K562 (cell line): ENCODE data around the gene KPTN. TPM values are rescaled to one million over a fixed set of nuclear protein-coding genes. Genes with fewer than 3 reads are reported as not detected.
A peak's percentile ranks its signal among the peaks of the same experiment; 100 is the strongest.

Source experiments
- ATAC-seq: fragments of 200-7000 bp; cut with Tn5 transposase; 3 replicates; pipeline ENCODE4 v1.9.1; 2020; ENCODE audit warnings: moderate library complexity
- BruUV-seq: library from RNA; stranded (reverse); fragments of 400-500 nt; replicated peaks from 2 replicates; lab custom pipeline; 2021; lab: Mats Ljungman, UMichigan
- CTCF ChIA-PET: fragments of 300-600 bp; formaldehyde crosslinking; extraction: SDS; loops from one replicate; lab custom pipeline; 2021; ENCODE audit warnings: low intra/inter-chr PET ratio; lab: Yijun Ruan, JAX
- POLR2A ChIA-PET: fragments of 300-600, 350-650 bp; sonication (Branson Sonifier 250); formaldehyde crosslinking; extraction: SDS; loops from one replicate; lab custom pipeline; 2021; ENCODE audit warnings: antibody characterized with exemption, inconsistent platforms; lab: Yijun Ruan, JAX
- DNase-seq, 4 experiments: peaks; one replicate each; pipeline versions ENCODE4 v3.0.0 to v3.0.0-alpha.2; 2011 to 2018; ENCODE audit warnings: low spot score in 3 of 4, mixed read lengths in 3 of 4; ENCODE audit errors: extremely low read depth in 1 of 4
- FAIRE-seq: peaks from 2 replicates; lab custom pipeline; 2011; peaks lifted over from hg19 to GRCh38; lab: Jason Lieb, UNC
- H2AFZ ChIP-seq: 2 replicates; pipeline ENCODE4 v1.6.0; 2011; ENCODE audit warnings: low read depth, low read length, control low read depth, inconsistent platforms
- H3K27ac ChIP-seq: fragments of 200-600 bp; 3 replicates; pipeline ENCODE4 v1.8.0; 2011; ENCODE audit warnings: low read depth, mild to moderate bottlenecking, control low read depth, inconsistent platforms, low read length, moderate library complexity, mixed read lengths; ENCODE audit errors: extremely low read depth
- H3K27me3 ChIP-seq, 2 experiments: fragments of 300-600 bp in 1 of 2; 2 replicates in 1 of 2; 3 replicates in 1 of 2; pipeline versions ENCODE4 v1.6.0 to v1.8.0; 2011; ENCODE audit warnings: inconsistent platforms in 2 of 2, low read length in 2 of 2, mild to moderate bottlenecking in 1 of 2, mixed read lengths in 1 of 2, moderate library complexity in 1 of 2; ENCODE audit not compliant: control insufficient read depth in 2 of 2, insufficient read depth in 2 of 2
- H3K36me3 ChIP-seq: fragments of 300-600 bp; 3 replicates; pipeline ENCODE4 v1.8.0; 2011; ENCODE audit warnings: mild to moderate bottlenecking, low read length, inconsistent platforms; ENCODE audit not compliant: control insufficient read depth, insufficient read depth
- H3K4me1 ChIP-seq, 2 experiments: fragments of 200-600 bp in 1 of 2; replicated peaks in 1 of 2; 2 replicates in 1 of 2; 3 replicates in 1 of 2; pipeline versions ENCODE4 v1.5.1 to v1.8.0; 2011; ENCODE audit warnings: inconsistent platforms in 2 of 2, low read length in 2 of 2, mild to moderate bottlenecking in 1 of 2, mixed read lengths in 1 of 2, moderate library complexity in 1 of 2; ENCODE audit not compliant: control insufficient read depth in 2 of 2, insufficient read depth in 2 of 2
- H3K4me2 ChIP-seq: 2 replicates; pipeline ENCODE4 v1.6.1; 2011; ENCODE audit warnings: low read length, control low read depth, inconsistent platforms, mixed read lengths; ENCODE audit not compliant: insufficient read depth
- H3K4me3 ChIP-seq: fragments of 200-600 bp; sonication (generic), shearing (Covaris generic); 2 replicates; pipeline ENCODE4 v1.5.1; 2016; ENCODE audit warnings: control low read depth, inconsistent platforms
- H3K79me2 ChIP-seq: fragments of 200-600 bp; 3 replicates; pipeline ENCODE4 v1.8.0; 2011; ENCODE audit warnings: low read length, inconsistent platforms; ENCODE audit not compliant: control insufficient read depth, insufficient read depth
- H3K9ac ChIP-seq, 2 experiments: 2 replicates each; pipeline versions ENCODE4 v1.6.0 to v1.6.1; 2011; ENCODE audit warnings: low read depth in 2 of 2, low read length in 2 of 2, control low read depth in 1 of 2, inconsistent platforms in 1 of 2, mild to moderate bottlenecking in 1 of 2, mixed read lengths in 1 of 2; ENCODE audit not compliant: insufficient read depth in 1 of 2
- H3K9me1 ChIP-seq: one replicate; pipeline ENCODE4 v1.6.0; 2011; ENCODE audit warnings: inconsistent platforms, mild to moderate bottlenecking, low read length, moderate library complexity; ENCODE audit not compliant: control insufficient read depth, insufficient read depth
- H3K9me3 ChIP-seq: replicated peaks from 2 replicates; pipeline ENCODE4 v1.5.1; 2011; ENCODE audit warnings: low read depth, low read length, inconsistent platforms; ENCODE audit not compliant: control insufficient read depth, insufficient read depth
- H4K20me1 ChIP-seq: replicated peaks from 2 replicates; pipeline ENCODE4 v1.6.1; 2011; ENCODE audit warnings: low read length, inconsistent platforms, mixed read lengths; ENCODE audit not compliant: control insufficient read depth, insufficient read depth
- GATAD2B ChIP-seq: fragments of 450-650 bp; IDR thresholded peaks from 2 replicates; pipeline ENCODE4 v1.6.1; 2017; ENCODE audit warnings: mild to moderate bottlenecking, borderline replicate concordance
- HNRNPL ChIP-seq: fragments of 200-400 bp; formaldehyde crosslinking; IDR thresholded peaks from 2 replicates; pipeline ENCODE4 v1.6.1; 2017; ENCODE audit warnings: low read depth, mild to moderate bottlenecking, low read length
- LCOR ChIP-seq: sonication (generic); formaldehyde crosslinking; IDR thresholded peaks from 2 replicates; pipeline ENCODE4 v1.8.0; 2022; ENCODE audit warnings: mild to moderate bottlenecking, missing genetic modification reagents
- MBD2 ChIP-seq: sonication (generic); IDR thresholded peaks from 2 replicates; pipeline ENCODE4 v1.6.1; 2016; ENCODE audit warnings: low read depth, borderline replicate concordance
- MYBL2 ChIP-seq, 2 experiments: fragments of 450-650 bp in 1 of 2; sonication (generic) in 1 of 2; formaldehyde crosslinking in 1 of 2; IDR thresholded peaks; 2 replicates each; pipeline versions ENCODE4 v1.6.1 to v1.8.1; 2017 to 2022; ENCODE audit warnings: borderline replicate concordance in 1 of 2, inconsistent platforms in 1 of 2, low read depth in 1 of 2, mild to moderate bottlenecking in 1 of 2, missing genetic modification reagents in 1 of 2, moderate library complexity in 1 of 2
- PHB ChIP-seq: fragments of 250-450 bp; sonication (Bioruptor Pico); IDR thresholded peaks from 2 replicates; pipeline ENCODE4 v1.5.0; 2021
- POLR2G ChIP-seq: fragments of 200-400 bp; formaldehyde crosslinking; IDR thresholded peaks from 2 replicates; pipeline ENCODE4 v1.6.1; 2017; ENCODE audit warnings: low read depth, mild to moderate bottlenecking, antibody characterized with exemption, low read length, moderate library complexity
- PRMT5 ChIP-seq: sonication (generic); formaldehyde crosslinking; IDR thresholded peaks from 2 replicates; pipeline ENCODE4 v1.5.0; 2020; ENCODE audit warnings: missing genetic modification reagents
- RBM22 ChIP-seq: fragments of 200-400 bp; formaldehyde crosslinking; IDR thresholded peaks from 2 replicates; pipeline ENCODE4 v1.6.1; 2018; ENCODE audit warnings: low read length, low read depth; ENCODE audit not compliant: poor library complexity, severe bottlenecking
- RBM39 ChIP-seq: fragments of 200-400 bp; formaldehyde crosslinking; optimal IDR thresholded peaks from 2 replicates; pipeline ENCODE3; 2018; ENCODE audit warnings: low read depth, low read length
- SMARCB1 ChIP-seq: IDR thresholded peaks from 2 replicates; pipeline ENCODE4 v1.6.1; 2011; ENCODE audit warnings: improper control_type of control experiment, low read depth; ENCODE audit not compliant: insufficient read length
- TAF7 ChIP-seq: fragments of 450-650 bp; IDR thresholded peaks from 2 replicates; pipeline ENCODE4 v1.6.1; 2016; ENCODE audit warnings: missing genetic modification characterization, missing compliant biosample characterization
- ZNF143 ChIP-seq: sonication (generic); formaldehyde crosslinking; IDR thresholded peaks from 2 replicates; pipeline ENCODE4 v1.9.0; 2022; ENCODE audit warnings: mild to moderate bottlenecking, missing genetic modification reagents
- WGBS: fragments of 100-300 bp; shearing (Covaris generic); methylation state at CpG from one replicate; pipeline ENCODE4 v1.1.6; 2016; ENCODE audit warnings: low coverage, mixed read lengths; ENCODE audit not compliant: insufficient coverage; ENCODE audit errors: missing lambda C conversion rate; 5-methylcytosine and 5-hydroxymethylcytosine counted together
- in situ Hi-C: fragments of 300-500 bp; cut with MboI; formaldehyde crosslinking; loops from 4 replicates; pipeline ENCODE4 v1.15.0; 2018; ENCODE audit warnings: inconsistent platforms, mixed read lengths
- intact Hi-C: fragments of 100-400 bp; cut with micrococcal nuclease; formaldehyde crosslinking; loops from 2 replicates; pipeline ENCODE4 v1.14.2; 2022
- polyA plus RNA-seq, 8 experiments: library from polyadenylated mRNA; depleted of rRNA in 4 of 8; stranded (reverse) in 5 of 8; unstranded in 3 of 8; fragments of >200 nt; fragmentation: Nextera tagmentation in 2 of 8; fragmentation: Illumina TruSeq in 1 of 8; extraction: Ambion mirVana in 2 of 8; extraction: Trizol in 1 of 8; gene quantifications; 2 replicates each; pipeline versions ENCODE4 v1.2.1 to v1.2.3, GENCODE V29; 2011 to 2014; ENCODE audit warnings: inconsistent platforms in 1 of 8, missing spikeins in 1 of 8
- total RNA-seq, 7 experiments: library from RNA; depleted of rRNA in 6 of 7; stranded (reverse); fragments of >200 nt in 6 of 7; fragmentation: Illumina TruSeq in 2 of 7; extraction: Trizol in 2 of 7; gene quantifications; 2 replicates each; pipeline versions ENCODE4 v1.2.1 to v1.2.3, GENCODE V29; 2011 to 2021; ENCODE audit warnings: low replicate concordance in 1 of 7
- TF ChIP-seq, protein P1 (sequence below): fragments of 250-450 bp; sonication (Bioruptor Pico); IDR thresholded peaks from 2 replicates; pipeline ENCODE4 v1.4.0; 2020; ENCODE audit warnings: mild to moderate bottlenecking, moderate library complexity, borderline replicate concordance
- TF ChIP-seq, protein P2 (sequence below): sonication (generic); formaldehyde crosslinking; IDR thresholded peaks from 2 replicates; pipeline ENCODE4 v1.8.0; 2023; ENCODE audit warnings: mild to moderate bottlenecking, missing genetic modification reagents
- TF ChIP-seq, protein P3 (sequence below): sonication (generic); formaldehyde crosslinking; IDR thresholded peaks from 2 replicates; pipeline ENCODE4 v1.9.0; 2022; ENCODE audit warnings: mild to moderate bottlenecking, missing genetic modification reagents

Gene KPTN
- total and polyA plus RNA-seq, 9 of the 15 experiments (the other 6 are each of a cell fraction or from before 2014, with no cell fraction given): 0.56 to 18.2 (median 8.5) TPM

DNA sequence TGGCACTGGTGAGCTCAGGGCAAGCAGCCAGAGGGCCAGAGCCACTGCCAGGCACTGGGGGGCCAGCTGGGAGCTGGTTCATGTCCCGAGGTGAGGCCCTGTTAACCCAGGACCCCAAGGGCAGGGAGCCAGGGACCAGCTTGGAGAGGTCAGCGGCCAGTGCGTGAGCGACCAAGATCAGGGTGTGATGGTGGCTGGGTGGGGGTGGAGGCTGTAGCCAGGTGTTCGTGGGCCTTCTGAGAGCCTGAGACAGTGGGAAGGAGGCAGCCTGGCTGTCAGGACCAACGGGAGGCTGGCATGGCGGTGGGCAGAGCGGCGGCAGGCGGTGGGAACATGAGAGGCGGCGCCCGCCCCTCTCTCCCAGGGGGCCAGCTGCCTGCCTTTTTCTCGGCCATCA is 8.1 kb upstream of the KPTN start:
- Histone ChIP-seq H3K36me3 (peaks cover 73% of the 10 kb centered on the region), H3K27ac (no peak overlapping the region), H3K9ac (no peak overlapping the region; a peak in 2 of 4 replicates), H3K9me3 (no peaks in the 10 kb centered on the region), H3K27me3 (no peaks in the 10 kb centered on the region), H3K4me2 (no peak overlapping the region), H3K4me1 (peaks cover 15 to 78% of the 10 kb centered on the region in 2 experiments; a peak in 4 of 5 replicates), H2AFZ (no peak overlapping the region), H3K9me1 (no peaks in the 10 kb centered on the region), H3K79me2 (peaks cover 2% of the 10 kb centered on the region; the same call in 1 of the 3 replicates), H4K20me1 (0 out of 2 replicates have a peak, but pooled peaks cover 1% of the 10 kb centered on the region), H3K4me3 (no peak overlapping the region)
- no peak for FAIRE-seq
- no peak for DNase-seq
- no TSS peak for BruUV-seq
- in situ Hi-C loops: no loop called here
- ChIA-PET CTCF (no interaction called here), POLR2A (interaction anchor here (0.7 to 1.5 kb wide), 4 partner anchors 8 to 16 kb away, joined by 3 to 5 read pairs (median 4); partner anchors contain the start of gene KPTN)
- intact Hi-C loops: no loop called here
- 89% methylated on average over 5 of the region's 14 CpGs for WGBS
- no peak for ATAC-seq
- no peak for TF ChIP-seq RBM39
- TF ChIP-seq, protein P1, sequence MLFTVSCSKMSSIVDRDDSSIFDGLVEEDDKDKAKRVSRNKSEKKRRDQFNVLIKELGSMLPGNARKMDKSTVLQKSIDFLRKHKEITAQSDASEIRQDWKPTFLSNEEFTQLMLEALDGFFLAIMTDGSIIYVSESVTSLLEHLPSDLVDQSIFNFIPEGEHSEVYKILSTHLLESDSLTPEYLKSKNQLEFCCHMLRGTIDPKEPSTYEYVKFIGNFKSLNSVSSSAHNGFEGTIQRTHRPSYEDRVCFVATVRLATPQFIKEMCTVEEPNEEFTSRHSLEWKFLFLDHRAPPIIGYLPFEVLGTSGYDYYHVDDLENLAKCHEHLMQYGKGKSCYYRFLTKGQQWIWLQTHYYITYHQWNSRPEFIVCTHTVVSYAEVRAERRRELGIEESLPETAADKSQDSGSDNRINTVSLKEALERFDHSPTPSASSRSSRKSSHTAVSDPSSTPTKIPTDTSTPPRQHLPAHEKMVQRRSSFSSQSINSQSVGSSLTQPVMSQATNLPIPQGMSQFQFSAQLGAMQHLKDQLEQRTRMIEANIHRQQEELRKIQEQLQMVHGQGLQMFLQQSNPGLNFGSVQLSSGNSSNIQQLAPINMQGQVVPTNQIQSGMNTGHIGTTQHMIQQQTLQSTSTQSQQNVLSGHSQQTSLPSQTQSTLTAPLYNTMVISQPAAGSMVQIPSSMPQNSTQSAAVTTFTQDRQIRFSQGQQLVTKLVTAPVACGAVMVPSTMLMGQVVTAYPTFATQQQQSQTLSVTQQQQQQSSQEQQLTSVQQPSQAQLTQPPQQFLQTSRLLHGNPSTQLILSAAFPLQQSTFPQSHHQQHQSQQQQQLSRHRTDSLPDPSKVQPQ (CRISPR knock-in tag): no peak
- TF ChIP-seq PRMT5 (CRISPR knock-in tag): no peak
- no peak for TF ChIP-seq TAF7 (tag)
- TF ChIP-seq ZNF143: no peak
- TF ChIP-seq PHB (CRISPR knock-in tag): no peak
- TF ChIP-seq MBD2: no peak
- TF ChIP-seq SMARCB1: no peak
- TF ChIP-seq, protein P2, sequence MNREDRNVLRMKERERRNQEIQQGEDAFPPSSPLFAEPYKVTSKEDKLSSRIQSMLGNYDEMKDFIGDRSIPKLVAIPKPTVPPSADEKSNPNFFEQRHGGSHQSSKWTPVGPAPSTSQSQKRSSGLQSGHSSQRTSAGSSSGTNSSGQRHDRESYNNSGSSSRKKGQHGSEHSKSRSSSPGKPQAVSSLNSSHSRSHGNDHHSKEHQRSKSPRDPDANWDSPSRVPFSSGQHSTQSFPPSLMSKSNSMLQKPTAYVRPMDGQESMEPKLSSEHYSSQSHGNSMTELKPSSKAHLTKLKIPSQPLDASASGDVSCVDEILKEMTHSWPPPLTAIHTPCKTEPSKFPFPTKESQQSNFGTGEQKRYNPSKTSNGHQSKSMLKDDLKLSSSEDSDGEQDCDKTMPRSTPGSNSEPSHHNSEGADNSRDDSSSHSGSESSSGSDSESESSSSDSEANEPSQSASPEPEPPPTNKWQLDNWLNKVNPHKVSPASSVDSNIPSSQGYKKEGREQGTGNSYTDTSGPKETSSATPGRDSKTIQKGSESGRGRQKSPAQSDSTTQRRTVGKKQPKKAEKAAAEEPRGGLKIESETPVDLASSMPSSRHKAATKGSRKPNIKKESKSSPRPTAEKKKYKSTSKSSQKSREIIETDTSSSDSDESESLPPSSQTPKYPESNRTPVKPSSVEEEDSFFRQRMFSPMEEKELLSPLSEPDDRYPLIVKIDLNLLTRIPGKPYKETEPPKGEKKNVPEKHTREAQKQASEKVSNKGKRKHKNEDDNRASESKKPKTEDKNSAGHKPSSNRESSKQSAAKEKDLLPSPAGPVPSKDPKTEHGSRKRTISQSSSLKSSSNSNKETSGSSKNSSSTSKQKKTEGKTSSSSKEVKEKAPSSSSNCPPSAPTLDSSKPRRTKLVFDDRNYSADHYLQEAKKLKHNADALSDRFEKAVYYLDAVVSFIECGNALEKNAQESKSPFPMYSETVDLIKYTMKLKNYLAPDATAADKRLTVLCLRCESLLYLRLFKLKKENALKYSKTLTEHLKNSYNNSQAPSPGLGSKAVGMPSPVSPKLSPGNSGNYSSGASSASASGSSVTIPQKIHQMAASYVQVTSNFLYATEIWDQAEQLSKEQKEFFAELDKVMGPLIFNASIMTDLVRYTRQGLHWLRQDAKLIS: no peak
- TF ChIP-seq, protein P3, sequence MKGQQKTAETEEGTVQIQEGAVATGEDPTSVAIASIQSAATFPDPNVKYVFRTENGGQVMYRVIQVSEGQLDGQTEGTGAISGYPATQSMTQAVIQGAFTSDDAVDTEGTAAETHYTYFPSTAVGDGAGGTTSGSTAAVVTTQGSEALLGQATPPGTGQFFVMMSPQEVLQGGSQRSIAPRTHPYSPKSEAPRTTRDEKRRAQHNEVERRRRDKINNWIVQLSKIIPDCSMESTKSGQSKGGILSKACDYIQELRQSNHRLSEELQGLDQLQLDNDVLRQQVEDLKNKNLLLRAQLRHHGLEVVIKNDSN: no peak
- peak; percentile 31 for TF ChIP-seq RBM22
- TF ChIP-seq HNRNPL: 0 out of 2 replicates have a peak, but pooled peaks have one; percentile 20
- no peak for TF ChIP-seq GATAD2B
- TF ChIP-seq LCOR (CRISPR knock-in tag): no peak
- TF ChIP-seq POLR2G: peak; percentile 51
- no peak for TF ChIP-seq MYBL2 (IDR thresholded peaks at IDR 0.05; ENCODE audit: low read depth)
- no peak for TF ChIP-seq MYBL2 (CRISPR knock-in tag; IDR thresholded peaks at IDR 0.05; ENCODE audit: borderline replicate concordance)
